Measurements from ENCODE around the gene CHPF. TPM values are rescaled to one million over a fixed set of nuclear protein-coding genes. Genes with fewer than 3 reads are reported as not detected.

CHPF gene
- total and polyA plus RNA-seq, 2 donors (not counting 1 experiment from before 2014, with no cell fraction given) = 1.3 to 5.2 TPM

DNA sequence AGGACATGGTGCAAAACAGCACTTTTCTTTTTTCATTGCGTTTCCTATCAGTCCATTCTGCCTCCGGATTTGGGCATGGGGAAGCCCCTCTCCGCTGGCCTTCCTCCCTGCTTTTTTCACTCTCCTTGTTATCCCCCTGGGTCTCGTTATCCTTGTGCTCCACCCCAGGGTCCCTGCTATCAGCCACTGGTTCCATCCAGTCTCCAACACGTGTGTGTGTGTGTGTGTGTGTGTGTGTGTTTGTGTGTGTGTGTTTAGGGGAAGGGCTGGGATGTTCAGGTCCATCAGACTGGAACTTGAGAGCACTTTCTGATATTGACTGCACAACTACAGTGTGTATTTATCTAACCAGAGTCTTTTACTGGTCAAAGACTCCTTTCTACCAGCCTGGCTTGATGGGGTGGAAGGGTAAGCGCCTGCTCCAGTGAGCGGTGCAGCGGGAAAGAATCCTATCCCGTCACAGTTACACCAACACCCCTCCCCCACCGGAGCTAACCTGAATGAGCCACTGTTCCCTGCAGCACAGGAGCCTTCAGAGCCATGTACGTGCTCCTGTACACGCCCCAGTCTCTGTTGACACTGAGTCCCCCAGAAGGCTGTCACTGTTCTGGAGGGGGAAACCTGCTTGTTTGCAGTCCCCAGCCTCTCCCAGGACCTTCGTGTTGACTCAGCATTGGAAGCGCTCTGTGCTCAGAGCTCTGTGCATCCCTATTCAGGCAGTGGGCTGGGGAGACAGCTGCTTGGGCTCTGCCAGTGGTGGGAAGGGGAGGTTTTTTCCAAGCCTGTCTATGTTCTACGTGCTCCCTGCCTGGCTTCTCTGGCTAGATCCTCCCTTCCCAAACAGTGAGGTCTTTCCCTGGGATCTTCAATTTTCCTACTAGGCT, 33.1 kb upstream of the CHPF start:
- Mint-ChIP-seq H3K27me3 (peaks cover 46% of the 10 kb centered on the region), H3K4me3 (no peak overlapping the region), H3K4me1 (peaks cover 2% of the 10 kb centered on the region), H3K27ac (no peak overlapping the region), H3K9me3 (ENCODE audit: insufficient read depth) (no peaks in the 10 kb centered on the region)
- H3K4me2 ChIP-seq (replicated peaks; ENCODE audit: low read depth, low read length, poor library complexity, severe bottlenecking) = no peak overlapping the region
- 78% methylated on average over 7 of the region's 15 CpGs for WGBS (ENCODE audit: insufficient coverage)
- H4K20me1 ChIP-seq (ENCODE audit: control insufficient read depth, insufficient read depth, low read length, poor library complexity, severe bottlenecking) = no peaks in the 10 kb centered on the region
- ChIA-PET POLR2A (interaction anchor here (0.5 kb wide), 1 partner anchor 21 kb away, joined by 4 read pairs; no protein-coding TSS in a partner anchor), CTCF (interaction anchor here (1.2 kb wide), 1 partner anchor 17 kb away, joined by 3 read pairs; no protein-coding TSS in a partner anchor)
- H3K36me3 ChIP-seq (replicated peaks in 1 of 2; ENCODE audit: control extremely low read depth in 1 of 2, control insufficient read depth in 1 of 2, extremely low read depth in 1 of 2, insufficient read depth in 2 of 2, low read length in 1 of 2) = no peaks in the 10 kb centered on the region
- no peaks in the 10 kb centered on the region for H3K9me3 ChIP-seq (ENCODE audit: control extremely low read depth in 1 of 3, control insufficient read depth in 2 of 3, insufficient read depth in 1 of 3, low read length in 2 of 3)
- H2AFZ ChIP-seq (ENCODE audit: insufficient read depth, low read depth, low read length, poor library complexity, severe bottlenecking) = no peak overlapping the region
- peaks cover 0 to 29% (median 11%) of the 10 kb centered on the region in 4 experiments for H3K27me3 ChIP-seq (replicated peaks in 1 of 4; ENCODE audit: control extremely low read depth in 1 of 4, control insufficient read depth in 3 of 4, insufficient read depth in 4 of 4, low read length in 3 of 4)
- H3K9ac ChIP-seq (ENCODE audit: low read length) = no peak overlapping the region
- no peaks in the 10 kb centered on the region for H3K79me2 ChIP-seq (ENCODE audit: control insufficient read depth, insufficient read depth, low read length)
- no peak for DNase-seq
- intact Hi-C loops (cut with micrococcal nuclease) = no loop called here
- H3K4me3 ChIP-seq (ENCODE audit: control extremely low read depth in 1 of 5, extremely low read depth in 1 of 5, insufficient read depth in 1 of 5, low read depth in 2 of 5, low read length in 4 of 5) = no peak overlapping the region
- TF ChIP-seq EZH2 (IDR thresholded peaks at IDR 0.05; ENCODE audit: borderline replicate concordance, insufficient read depth, low read depth, low read length, poor library complexity, severe bottlenecking) = no peak
- TF ChIP-seq, protein P1, sequence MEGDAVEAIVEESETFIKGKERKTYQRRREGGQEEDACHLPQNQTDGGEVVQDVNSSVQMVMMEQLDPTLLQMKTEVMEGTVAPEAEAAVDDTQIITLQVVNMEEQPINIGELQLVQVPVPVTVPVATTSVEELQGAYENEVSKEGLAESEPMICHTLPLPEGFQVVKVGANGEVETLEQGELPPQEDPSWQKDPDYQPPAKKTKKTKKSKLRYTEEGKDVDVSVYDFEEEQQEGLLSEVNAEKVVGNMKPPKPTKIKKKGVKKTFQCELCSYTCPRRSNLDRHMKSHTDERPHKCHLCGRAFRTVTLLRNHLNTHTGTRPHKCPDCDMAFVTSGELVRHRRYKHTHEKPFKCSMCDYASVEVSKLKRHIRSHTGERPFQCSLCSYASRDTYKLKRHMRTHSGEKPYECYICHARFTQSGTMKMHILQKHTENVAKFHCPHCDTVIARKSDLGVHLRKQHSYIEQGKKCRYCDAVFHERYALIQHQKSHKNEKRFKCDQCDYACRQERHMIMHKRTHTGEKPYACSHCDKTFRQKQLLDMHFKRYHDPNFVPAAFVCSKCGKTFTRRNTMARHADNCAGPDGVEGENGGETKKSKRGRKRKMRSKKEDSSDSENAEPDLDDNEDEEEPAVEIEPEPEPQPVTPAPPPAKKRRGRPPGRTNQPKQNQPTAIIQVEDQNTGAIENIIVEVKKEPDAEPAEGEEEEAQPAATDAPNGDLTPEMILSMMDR (IDR thresholded peaks at IDR 0.05) = no peak
- ATAC-seq (ENCODE audit: low read depth) = no peak
- H3K4me1 ChIP-seq (ENCODE audit: control insufficient read depth in 2 of 2, insufficient read depth in 2 of 2, low read length in 2 of 2) = peaks cover 0 to under 1% of the 10 kb centered on the region in 2 donors
- H3K27ac ChIP-seq (ENCODE audit: low read length in 2 of 2) = no peak overlapping the region

Data from B cell (primary cell).